Posterior vena cava (tissue), 2 donors: ENCODE data around the gene PPFIA1. TPM values are rescaled to one million over a fixed set of nuclear protein-coding genes. Genes with fewer than 3 reads are reported as not detected.
"Not testable (repeated sequence)": the region's sequence is repeated elsewhere in the genome, so short reads cannot be mapped to it uniquely, and the experiment has no call there.

Experiments used
- DNase-seq: peaks from one replicate; pipeline ENCODE4 v3.0.0-alpha.2; 2020; ENCODE audit warnings: low spot score
- intact Hi-C, 2 donors: fragments of 100-400 bp; cut with DNase I; formaldehyde crosslinking; loops; one replicate each; pipeline versions ENCODE4 v1.14.1 to v1.14.2; 2022 to 2023
- total RNA-seq, 2 donors: library from RNA; stranded (reverse); fragmentation: NEBNext Ultra II Directional; extraction: Animal tissue kit (Norgen Biotek cat#: 25700); gene quantifications; one replicate each; pipeline ENCODE4 v1.2.1, GENCODE V29; 2021
- donor health status: DM: yes; HTN: yes; CAD: no.
- donor health status: DM: yes; HTN: yes; CAD: no.

The PPFIA1 gene
- total RNA-seq, 2 donors from 2014 or later, result 53.7 to 55.3 TPM

DNA sequence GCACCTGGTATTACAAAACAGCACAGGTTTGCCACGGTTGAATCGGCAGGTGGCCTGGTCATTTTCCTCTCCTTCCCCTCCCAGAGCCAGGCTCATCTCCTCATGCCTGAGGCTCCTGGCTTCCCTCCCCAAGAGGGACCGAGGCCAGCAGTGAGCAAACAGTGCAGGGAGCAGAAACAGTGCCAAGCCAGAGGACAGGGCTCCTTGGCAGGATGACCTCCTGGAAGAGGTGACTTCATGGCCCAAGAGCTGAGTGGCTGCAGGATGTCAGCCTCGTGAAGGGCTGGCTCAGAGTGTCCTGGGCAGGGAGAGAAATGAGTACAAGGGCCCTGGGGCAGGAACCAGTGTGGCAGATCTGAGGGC, 22.8 kb upstream of the PPFIA1 start:
- DNase-seq, result no peak
- intact Hi-C loops, result no loop called here

GRCh38 chr11:70250876-70251658, 19.4 kb upstream of the PPFIA1 start:
- intact Hi-C loops, result no loop called here
- DNase-seq, result no peak

- no peak for DNase-seq
- intact Hi-C loops, result no loop called here
Measured at GRCh38 chr11:70251659-70252321, 18.7 kb upstream of the PPFIA1 start.

- DNase-seq, result no peak
- intact Hi-C loops, result no loop called here
Measured at GRCh38 chr11:70252844-70253243, 17.6 kb upstream of the PPFIA1 start.

GRCh38 chr11:70255477-70256116, 14.9 kb upstream of the PPFIA1 start:
- intact Hi-C loops, result no loop called here
- DNase-seq, result no peak

DNA sequence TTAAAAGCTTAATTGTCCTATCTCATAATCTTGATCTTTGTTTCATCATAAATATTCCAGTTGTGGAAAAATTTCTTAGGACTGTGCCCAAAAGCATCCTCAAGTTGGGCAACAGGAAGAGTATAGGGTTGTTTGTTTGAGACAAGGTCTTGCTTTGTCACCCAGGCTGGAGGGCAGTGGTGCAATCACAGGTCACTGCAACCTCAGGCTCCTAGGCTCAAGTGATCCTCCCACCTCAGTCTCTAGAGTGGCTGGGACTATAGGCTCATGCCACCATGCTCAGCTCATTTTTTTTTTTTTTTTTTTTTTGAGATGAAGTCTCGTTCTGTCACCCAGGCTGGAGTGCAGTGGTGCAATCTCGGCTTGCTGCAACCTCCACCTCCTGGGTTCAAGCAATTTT, 11.4 kb upstream of the PPFIA1 start:
- DNase-seq, intact Hi-C loops: not testable (repeated sequence)

- intact Hi-C loops, result no loop called here
Measured at GRCh38 chr11:70262951-70263350, 7.5 kb upstream of the PPFIA1 start.

DNA sequence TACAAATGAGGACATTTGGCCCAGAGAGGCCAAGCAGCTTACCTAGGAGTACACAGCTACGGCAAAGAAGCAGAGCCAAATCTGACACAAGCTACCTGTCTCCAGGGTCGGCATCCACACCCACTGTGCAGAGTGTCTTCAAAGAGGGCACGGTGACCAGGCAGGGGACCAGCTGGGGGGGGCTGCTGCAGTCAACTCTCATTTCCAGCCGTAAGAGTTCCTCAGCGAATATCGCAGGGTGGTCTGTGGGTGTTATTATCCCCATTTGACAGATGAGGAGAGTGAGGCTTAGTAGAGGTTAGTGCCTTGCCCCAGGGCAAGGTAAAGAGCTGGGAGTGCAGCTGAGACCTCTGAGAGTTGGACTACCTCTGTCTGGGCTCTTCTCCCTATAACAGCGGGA, 7.1 kb upstream of the PPFIA1 start:
- no peak for DNase-seq
- intact Hi-C loops, result no loop called here

More at GRCh38 chr11:70262951-70263350, 7.5 kb upstream of the PPFIA1 start:
- no peak for DNase-seq

GRCh38 chr11:70265341-70265740, 5.1 kb upstream of the PPFIA1 start:
- intact Hi-C loops, result no loop called here
- no peak for DNase-seq

GRCh38 chr11:70267405-70267950, 3.0 kb upstream of the PPFIA1 start:
- DNase-seq, result no peak
- intact Hi-C loops, result no loop called here

GRCh38 chr11:70268526-70268925, 2.0 kb upstream of the PPFIA1 start:
- peak; percentile 22 for DNase-seq
- intact Hi-C loops, result no loop called here

GRCh38 chr11:70270877-70271648, 573 bp downstream of the PPFIA1 start:
- intact Hi-C loops, result no loop called here
- peak; percentile 85 for DNase-seq

- no peak for DNase-seq
- intact Hi-C loops, result no loop called here
Measured at GRCh38 chr11:70271649-70271953, 1.1 kb downstream of the PPFIA1 start.

- intact Hi-C loops, result no loop called here
- DNase-seq, result peak; percentile 29
Measured at GRCh38 chr11:70272009-70272408, 1.5 kb downstream of the PPFIA1 start.

DNA sequence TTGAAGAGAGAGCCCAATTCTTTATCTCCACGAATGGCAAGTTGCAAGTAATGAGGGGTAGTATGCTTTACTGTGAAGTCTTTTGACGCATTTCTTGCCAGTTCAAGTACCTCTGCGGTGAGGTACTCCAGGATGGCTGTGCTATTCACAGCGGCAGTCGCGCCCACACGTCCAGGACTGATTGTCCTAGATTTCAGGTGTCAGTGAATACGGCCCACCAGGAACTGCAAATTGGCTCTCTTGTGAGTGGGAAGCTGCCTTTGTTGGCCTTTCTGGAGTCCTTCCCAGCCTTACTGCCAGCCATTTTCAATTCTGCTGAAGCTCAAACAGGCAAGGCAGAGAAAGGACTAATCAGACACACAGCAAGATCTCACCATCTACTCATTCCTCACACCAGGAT, 8.5 kb downstream of the PPFIA1 start:
- intact Hi-C loops, result no loop called here
- no peak for DNase-seq

- peak; percentile 81 for DNase-seq
Measured at GRCh38 chr11:70281156-70281609, 10.7 kb downstream of the PPFIA1 start.

DNA sequence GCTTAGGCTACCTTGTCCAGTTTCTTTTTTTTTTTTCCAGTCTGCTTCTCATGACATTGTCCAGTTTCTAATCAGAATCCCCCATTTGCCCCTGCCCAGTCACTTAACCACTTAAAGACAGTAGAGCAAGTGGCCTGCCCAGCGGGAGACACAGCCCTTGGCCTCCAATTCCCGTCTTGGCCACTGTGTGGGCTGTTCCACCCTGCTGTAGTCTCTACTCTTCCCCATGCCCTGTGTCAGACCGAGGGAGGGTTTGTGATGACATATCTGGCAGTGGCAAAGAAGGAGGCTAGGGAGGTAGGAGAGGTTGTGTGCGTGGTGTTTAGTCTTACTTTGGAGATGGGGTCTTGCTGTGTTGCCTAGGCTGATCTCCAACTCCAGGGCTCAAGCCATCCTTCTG, 11.5 kb downstream of the PPFIA1 start:
- intact Hi-C loops, result no loop called here
- no peak for DNase-seq

More at GRCh38 chr11:70281156-70281609, 10.7 kb downstream of the PPFIA1 start:
- intact Hi-C loops, result no loop called here

- DNase-seq, result no peak
- intact Hi-C loops, result no loop called here
Measured at GRCh38 chr11:70288721-70289120, 18.2 kb downstream of the PPFIA1 start.

- intact Hi-C loops, result no loop called here
- no peak for DNase-seq
Measured at GRCh38 chr11:70289582-70289981, 19.1 kb downstream of the PPFIA1 start.
